Astrocyte (in vitro differentiated cells and primary cell): ENCODE results near the gene TMEM25.

Source experiments
- EZH2 ChIP-seq: IDR thresholded peaks from 2 replicates; pipeline ENCODE4 v1.6.1; 2012; ENCODE audit warnings: mild to moderate bottlenecking, low read length, inconsistent platforms; ENCODE audit not compliant: insufficient read depth
- TF ChIP-seq, protein P1 (sequence below): IDR thresholded peaks from 2 replicates; pipeline ENCODE4 v1.5.1; 2011; ENCODE audit warnings: low read depth, mild to moderate bottlenecking, inconsistent platforms, low read length, moderate library complexity; ENCODE audit not compliant: insufficient read depth

DNA sequence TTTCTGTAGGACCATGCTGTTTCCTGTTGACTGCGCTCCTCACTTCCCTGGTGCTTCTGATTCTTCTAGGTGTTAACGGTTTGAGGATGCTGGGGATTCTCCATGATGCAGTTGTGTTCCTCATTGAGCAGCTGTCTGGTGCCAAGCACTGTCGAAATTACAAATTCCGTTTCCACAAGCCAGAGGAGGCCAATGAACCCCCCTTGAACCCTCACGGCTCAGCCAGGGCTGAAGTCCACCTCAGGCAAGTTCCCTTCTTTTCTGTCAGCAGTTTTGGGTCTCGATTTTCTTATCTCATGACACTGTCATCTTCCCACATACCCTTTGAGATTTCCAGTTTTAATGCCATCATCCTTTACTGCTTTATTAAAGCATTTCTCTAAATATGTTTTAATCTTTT is 11.4 kb upstream of the TMEM25 start:
- TF ChIP-seq EZH2: no peak
- TF ChIP-seq, protein P1, sequence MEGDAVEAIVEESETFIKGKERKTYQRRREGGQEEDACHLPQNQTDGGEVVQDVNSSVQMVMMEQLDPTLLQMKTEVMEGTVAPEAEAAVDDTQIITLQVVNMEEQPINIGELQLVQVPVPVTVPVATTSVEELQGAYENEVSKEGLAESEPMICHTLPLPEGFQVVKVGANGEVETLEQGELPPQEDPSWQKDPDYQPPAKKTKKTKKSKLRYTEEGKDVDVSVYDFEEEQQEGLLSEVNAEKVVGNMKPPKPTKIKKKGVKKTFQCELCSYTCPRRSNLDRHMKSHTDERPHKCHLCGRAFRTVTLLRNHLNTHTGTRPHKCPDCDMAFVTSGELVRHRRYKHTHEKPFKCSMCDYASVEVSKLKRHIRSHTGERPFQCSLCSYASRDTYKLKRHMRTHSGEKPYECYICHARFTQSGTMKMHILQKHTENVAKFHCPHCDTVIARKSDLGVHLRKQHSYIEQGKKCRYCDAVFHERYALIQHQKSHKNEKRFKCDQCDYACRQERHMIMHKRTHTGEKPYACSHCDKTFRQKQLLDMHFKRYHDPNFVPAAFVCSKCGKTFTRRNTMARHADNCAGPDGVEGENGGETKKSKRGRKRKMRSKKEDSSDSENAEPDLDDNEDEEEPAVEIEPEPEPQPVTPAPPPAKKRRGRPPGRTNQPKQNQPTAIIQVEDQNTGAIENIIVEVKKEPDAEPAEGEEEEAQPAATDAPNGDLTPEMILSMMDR: no peak
